Peyer's patch (tissue), 4 donors: ENCODE measurements around the gene ECHDC1.
A peak's percentile ranks its signal among the peaks of the same experiment; 100 is the strongest.

ENCODE experiments used
- POLR2A ChIP-seq, 2 donors: fragments of 450-650 bp; IDR thresholded peaks; one replicate each; pipeline ENCODE4 v1.5.1; 2017; ENCODE audit warnings: antibody characterized with exemption in 2 of 2, mild to moderate bottlenecking in 2 of 2, moderate library complexity in 2 of 2
- TF ChIP-seq, protein P1 (sequence below), 6 experiments: fragments of 450-650 bp in 4 of 6; fragments of 200-600 bp in 2 of 6; sonication (generic) in 1 of 6; IDR thresholded peaks; one replicate each; pipeline ENCODE4 v1.5.1; 2017 to 2019; ENCODE audit warnings: antibody characterized with exemption in 6 of 6, mild to moderate bottlenecking in 3 of 6, moderate library complexity in 1 of 6

DNA sequence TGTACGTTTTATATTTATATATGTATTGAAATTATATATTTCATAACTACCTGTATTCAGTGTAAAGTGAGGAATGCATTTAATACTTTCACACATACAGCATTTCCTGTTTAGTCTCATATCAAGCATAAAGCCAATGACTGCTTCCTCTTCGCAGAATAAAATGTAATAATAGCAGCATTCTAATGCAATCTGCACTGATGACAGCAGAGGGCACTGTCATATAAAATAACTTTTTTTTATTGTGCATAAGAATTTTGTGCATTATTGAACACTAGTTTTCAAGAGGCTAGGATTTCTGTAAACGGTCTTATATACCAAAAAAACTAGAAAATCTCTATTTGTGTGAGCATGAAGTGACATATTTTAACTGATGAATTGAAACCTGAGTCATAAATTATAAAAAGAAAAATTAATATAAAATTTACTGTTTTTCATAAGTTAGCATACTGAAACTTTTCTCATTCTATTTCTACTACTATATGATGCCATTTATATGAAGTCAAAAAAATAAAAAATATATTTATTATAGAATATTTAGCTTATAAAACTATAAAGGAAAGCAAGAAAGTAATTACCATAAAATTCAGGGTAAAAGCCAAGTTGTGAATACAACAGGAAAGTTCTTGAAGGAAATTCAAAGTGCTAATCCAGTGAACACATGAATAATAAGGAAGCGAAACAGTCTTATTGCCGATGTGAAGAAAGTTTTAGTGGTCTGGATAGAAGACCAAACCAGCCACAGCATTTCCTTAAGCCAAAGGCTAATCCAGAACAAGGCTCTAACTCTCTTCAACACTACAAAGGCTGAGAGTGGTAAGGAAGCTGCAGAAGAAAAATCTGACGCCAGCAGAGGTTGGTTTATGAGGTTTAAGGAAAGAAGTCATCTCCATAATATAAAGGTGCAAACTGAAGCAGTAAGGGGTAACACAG, 40.4 kb downstream of the ECHDC1 start:
- TF ChIP-seq, protein P1, sequence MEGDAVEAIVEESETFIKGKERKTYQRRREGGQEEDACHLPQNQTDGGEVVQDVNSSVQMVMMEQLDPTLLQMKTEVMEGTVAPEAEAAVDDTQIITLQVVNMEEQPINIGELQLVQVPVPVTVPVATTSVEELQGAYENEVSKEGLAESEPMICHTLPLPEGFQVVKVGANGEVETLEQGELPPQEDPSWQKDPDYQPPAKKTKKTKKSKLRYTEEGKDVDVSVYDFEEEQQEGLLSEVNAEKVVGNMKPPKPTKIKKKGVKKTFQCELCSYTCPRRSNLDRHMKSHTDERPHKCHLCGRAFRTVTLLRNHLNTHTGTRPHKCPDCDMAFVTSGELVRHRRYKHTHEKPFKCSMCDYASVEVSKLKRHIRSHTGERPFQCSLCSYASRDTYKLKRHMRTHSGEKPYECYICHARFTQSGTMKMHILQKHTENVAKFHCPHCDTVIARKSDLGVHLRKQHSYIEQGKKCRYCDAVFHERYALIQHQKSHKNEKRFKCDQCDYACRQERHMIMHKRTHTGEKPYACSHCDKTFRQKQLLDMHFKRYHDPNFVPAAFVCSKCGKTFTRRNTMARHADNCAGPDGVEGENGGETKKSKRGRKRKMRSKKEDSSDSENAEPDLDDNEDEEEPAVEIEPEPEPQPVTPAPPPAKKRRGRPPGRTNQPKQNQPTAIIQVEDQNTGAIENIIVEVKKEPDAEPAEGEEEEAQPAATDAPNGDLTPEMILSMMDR (IDR thresholded peaks at IDR 0.05), result peak; percentile 23 to 90 (median 78)
- TF ChIP-seq POLR2A (IDR thresholded peaks at IDR 0.05), result no peak
